G401 (cell line): ENCODE results near the gene SRSF12. TPM values are rescaled to one million over a fixed set of nuclear protein-coding genes. Genes with fewer than 3 reads are reported as not detected.
"Not testable (repeated sequence)": the region's sequence is repeated elsewhere in the genome, so short reads cannot be mapped to it uniquely, and the experiment has no call there.

Experiments
- DNase-seq: peaks from one replicate; pipeline ENCODE4 v3.0.0-alpha.2; 2015; ENCODE audit warnings: low spot score
- in situ Hi-C: cut with HindIII; loops from 2 replicates; pipeline ENCODE4 v1.10.0; 2016; ENCODE audit warnings: low sequenced_read_pairs, mixed read lengths
- total RNA-seq: library from RNA; depleted of rRNA; stranded (reverse); fragments of >200 nt; shearing (Covaris generic); gene quantifications from 2 replicates; pipeline ENCODE4 v1.2.3, GENCODE V29; 2014

Gene SRSF12
- total RNA-seq, 1 experiment from 2014 or later: 8.2 TPM

GRCh38 chr6:89080281-89081128 lies 37.4 kb downstream of the SRSF12 start, which contains the start of gene PNRC1:
Gene PNRC1, plus strand, starts transcription at chr6:89080751. Its CDS starts 144 bp downstream, at chr6:89080895.
- in situ Hi-C loops: no loop called here
- DNase-seq: peak; percentile 100

- DNase-seq: peak; percentile 83
- in situ Hi-C loops: no loop called here
These were observed 38.2 kb downstream of the SRSF12 start for GRCh38 chr6:89079511-89080234.

GRCh38 chr6:89073840-89074239 lies 44.0 kb downstream of the SRSF12 start:
- in situ Hi-C loops: no loop called here
- no peak for DNase-seq

- in situ Hi-C loops: no loop called here
- DNase-seq: no peak
These were observed 44.8 kb downstream of the SRSF12 start for GRCh38 chr6:89073014-89073620.

GRCh38 chr6:89071036-89071435 lies 46.8 kb downstream of the SRSF12 start:
- in situ Hi-C loops: no loop called here
- no peak for DNase-seq

- no peak for DNase-seq
- in situ Hi-C loops: no loop called here
These were observed 48.2 kb downstream of the SRSF12 start for GRCh38 chr6:89069536-89070163.

GRCh38 chr6:89068695-89069094 lies 49.2 kb downstream of the SRSF12 start:
- DNase-seq: no peak
- in situ Hi-C loops: no loop called here

GRCh38 chr6:89067796-89068195 lies 50.1 kb downstream of the SRSF12 start:
- in situ Hi-C loops: no loop called here
- no peak for DNase-seq

GRCh38 chr6:89066940-89067646 lies 50.8 kb downstream of the SRSF12 start:
- DNase-seq: no peak
- in situ Hi-C loops: no loop called here

GRCh38 chr6:89066121-89066520 lies 51.8 kb downstream of the SRSF12 start:
- in situ Hi-C loops, DNase-seq: not testable (repeated sequence)

- DNase-seq, in situ Hi-C loops: not testable (repeated sequence)
These were observed 52.9 kb downstream of the SRSF12 start for GRCh38 chr6:89064931-89065330.

GRCh38 chr6:89063881-89064280 lies 54.0 kb downstream of the SRSF12 start:
- no peak for DNase-seq
- in situ Hi-C loops: no loop called here

GRCh38 chr6:89059227-89059626 lies 58.6 kb downstream of the SRSF12 start:
- in situ Hi-C loops: no loop called here
- DNase-seq: no peak

- no peak for DNase-seq
- in situ Hi-C loops: no loop called here
These were observed 59.2 kb downstream of the SRSF12 start for GRCh38 chr6:89058627-89059026.

GRCh38 chr6:89057759-89058158 lies 60.1 kb downstream of the SRSF12 start:
- in situ Hi-C loops: no loop called here
- no peak for DNase-seq

GRCh38 chr6:89054208-89054607 lies 63.7 kb downstream of the SRSF12 start:
- no peak for DNase-seq
- in situ Hi-C loops: no loop called here

- in situ Hi-C loops: no loop called here
- DNase-seq: no peak
These were observed 66.2 kb downstream of the SRSF12 start for GRCh38 chr6:89051676-89052075.

- in situ Hi-C loops: no loop called here
- no peak for DNase-seq
These were observed 67.2 kb downstream of the SRSF12 start for GRCh38 chr6:89050697-89051096.

GRCh38 chr6:89050155-89050554 lies 67.7 kb downstream of the SRSF12 start:
- in situ Hi-C loops: no loop called here
- DNase-seq: no peak
